ENCODE measurements around the gene TMPRSS12. TPM values are rescaled to one million over a fixed set of nuclear protein-coding genes. Genes with fewer than 3 reads are reported as not detected.
"Not testable (repeated sequence)": the region's sequence is repeated elsewhere in the genome, so short reads cannot be mapped to it uniquely, and the experiment has no call there.

The TMPRSS12 gene
- total RNA-seq, 1 donor from 2014 or later, result not detected

GRCh38 chr12:50820177-50820576 is 22.5 kb upstream of the TMPRSS12 start:
- H3K36me3 Mint-ChIP-seq (ENCODE audit: insufficient read depth), result peaks cover 22% of the 10 kb centered on the region

GRCh38 chr12:50822082-50822481 is 20.6 kb upstream of the TMPRSS12 start:
- TF ChIP-seq CTCF (IDR thresholded peaks at IDR 0.05; ENCODE audit: unreplicated experiment), result no peak
- Mint-ChIP-seq H3K27me3 (no peaks in the 10 kb centered on the region), H3K9me3 (ENCODE audit: low read depth) (no peaks in the 10 kb centered on the region), H3K36me3 (ENCODE audit: insufficient read depth) (peaks cover 9% of the 10 kb centered on the region), H3K4me1 (ENCODE audit: low read depth) (peaks cover 11% of the 10 kb centered on the region), H3K4me3 (ENCODE audit: low read depth) (no peak overlapping the region), H3K27ac (no peak overlapping the region)
- DNase-seq (ENCODE audit: low spot score, unreplicated experiment), result no peak

More at GRCh38 chr12:50820177-50820576, 22.5 kb upstream of the TMPRSS12 start:
- no peak overlapping the region for H3K4me3 Mint-ChIP-seq (ENCODE audit: low read depth)
- no peaks in the 10 kb centered on the region for H3K27me3 Mint-ChIP-seq
- H3K9me3 Mint-ChIP-seq (ENCODE audit: low read depth), result no peaks in the 10 kb centered on the region
- TF ChIP-seq CTCF (IDR thresholded peaks at IDR 0.05; ENCODE audit: unreplicated experiment), result no peak
- no peak for DNase-seq (ENCODE audit: low spot score, unreplicated experiment)
- H3K4me1 Mint-ChIP-seq (ENCODE audit: low read depth), result peaks cover 5% of the 10 kb centered on the region
- no peak overlapping the region for H3K27ac Mint-ChIP-seq

- H3K36me3 Mint-ChIP-seq (ENCODE audit: insufficient read depth); H3K27me3 Mint-ChIP-seq; DNase-seq (ENCODE audit: low spot score, unreplicated experiment); H3K27ac Mint-ChIP-seq; H3K4me3 Mint-ChIP-seq (ENCODE audit: low read depth); H3K9me3 Mint-ChIP-seq (ENCODE audit: low read depth): not testable (repeated sequence)
- peaks cover 11% of the 10 kb centered on the region for H3K4me1 Mint-ChIP-seq (ENCODE audit: low read depth)
These were observed 19.0 kb upstream of the TMPRSS12 start for GRCh38 chr12:50823724-50824123.

GRCh38 chr12:50824914-50825313 is 17.8 kb upstream of the TMPRSS12 start:
- TF ChIP-seq CTCF (IDR thresholded peaks at IDR 0.05; ENCODE audit: unreplicated experiment), result no peak
- DNase-seq (ENCODE audit: low spot score, unreplicated experiment), result no peak
- Mint-ChIP-seq H3K36me3 (ENCODE audit: insufficient read depth) (no peaks in the 10 kb centered on the region), H3K4me1 (ENCODE audit: low read depth) (peaks cover 11% of the 10 kb centered on the region), H3K9me3 (ENCODE audit: low read depth) (no peaks in the 10 kb centered on the region), H3K27ac (peak overlapping the region; percentile 15), H3K4me3 (ENCODE audit: low read depth) (no peak overlapping the region), H3K27me3 (no peaks in the 10 kb centered on the region)

- DNase-seq (ENCODE audit: low spot score, unreplicated experiment), result no peak
- Mint-ChIP-seq H3K27ac (no peak overlapping the region), H3K36me3 (ENCODE audit: insufficient read depth) (no peaks in the 10 kb centered on the region), H3K4me1 (ENCODE audit: low read depth) (peaks cover 11% of the 10 kb centered on the region), H3K27me3 (no peaks in the 10 kb centered on the region), H3K9me3 (ENCODE audit: low read depth) (no peaks in the 10 kb centered on the region), H3K4me3 (ENCODE audit: low read depth) (no peak overlapping the region)
- peak; percentile 67 for TF ChIP-seq CTCF (IDR thresholded peaks at IDR 0.05; ENCODE audit: unreplicated experiment)
These were observed 17.3 kb upstream of the TMPRSS12 start for GRCh38 chr12:50825372-50825838.

GRCh38 chr12:50828121-50828520 is 14.6 kb upstream of the TMPRSS12 start:
- Mint-ChIP-seq H3K4me1 (ENCODE audit: low read depth) (peaks cover 9% of the 10 kb centered on the region), H3K9me3 (ENCODE audit: low read depth) (peaks cover 10% of the 10 kb centered on the region), H3K27ac (no peak overlapping the region), H3K36me3 (ENCODE audit: insufficient read depth) (no peaks in the 10 kb centered on the region), H3K4me3 (ENCODE audit: low read depth) (no peak overlapping the region), H3K27me3 (no peaks in the 10 kb centered on the region)
- no peak for TF ChIP-seq CTCF (IDR thresholded peaks at IDR 0.05; ENCODE audit: unreplicated experiment)
- no peak for DNase-seq (ENCODE audit: low spot score, unreplicated experiment)

Measured in progenitor cell of endocrine pancreas (in vitro differentiated cells).